Liver (tissue), 9 donors: ENCODE measurements around the gene HYAL1. TPM values are rescaled to one million over a fixed set of nuclear protein-coding genes. Genes with fewer than 3 reads are reported as not detected.
"Not testable (repeated sequence)": the region's sequence is repeated elsewhere in the genome, so short reads cannot be mapped to it uniquely, and the experiment has no call there.

ENCODE experiments used
- DNase-seq: peaks from one replicate; pipeline ENCODE4 v3.0.0-alpha.2; 2017; ENCODE audit warnings: low spot score
- H3K27ac ChIP-seq, 2 donors: one replicate each; pipeline ENCODE4 v1.7.0; 2013; ENCODE audit warnings: inconsistent platforms in 2 of 2, low read length in 2 of 2, control low read depth in 1 of 2, low read depth in 1 of 2, mild to moderate bottlenecking in 1 of 2
- H3K27me3 ChIP-seq, 4 donors: one replicate each; pipeline versions ENCODE4 v1.6.1 to v1.7.0; 2013; ENCODE audit warnings: low read length in 3 of 4, inconsistent platforms in 1 of 4, mild to moderate bottlenecking in 1 of 4, moderate library complexity in 1 of 4; ENCODE audit not compliant: control insufficient read depth in 4 of 4, insufficient read depth in 4 of 4
- H3K36me3 ChIP-seq, 4 donors: one replicate each; pipeline versions ENCODE4 v1.6.1 to v1.7.0; 2013; ENCODE audit warnings: low read length in 3 of 4, mild to moderate bottlenecking in 3 of 4, low read depth in 1 of 4, moderate library complexity in 1 of 4; ENCODE audit not compliant: control insufficient read depth in 4 of 4, insufficient read depth in 3 of 4
- H3K4me1 ChIP-seq, 4 donors: one replicate each; pipeline versions ENCODE4 v1.6.1 to v1.7.0; 2013; ENCODE audit warnings: low read length in 3 of 4, mild to moderate bottlenecking in 3 of 4, moderate library complexity in 1 of 4; ENCODE audit not compliant: control insufficient read depth in 4 of 4, insufficient read depth in 4 of 4
- H3K4me3 ChIP-seq, 3 donors: one replicate each; pipeline versions ENCODE4 v1.6.1 to v1.7.0; 2013; ENCODE audit warnings: low read length in 3 of 3, control low read depth in 1 of 3, low read depth in 1 of 3, mild to moderate bottlenecking in 1 of 3
- H3K9ac ChIP-seq, 2 donors: one replicate each; pipeline ENCODE4 v1.7.0; 2013; ENCODE audit warnings: low read length in 2 of 2, mild to moderate bottlenecking in 2 of 2, moderate library complexity in 2 of 2, control low read depth in 1 of 2, low read depth in 1 of 2
- H3K9me3 ChIP-seq, 4 donors: one replicate each; pipeline versions ENCODE4 v1.6.1 to v1.7.0; 2013; ENCODE audit warnings: low read length in 3 of 4; ENCODE audit not compliant: control insufficient read depth in 4 of 4
- FOXA1 ChIP-seq: IDR thresholded peaks from 2 replicates; pipeline ENCODE4 v1.6.1; 2016; ENCODE audit warnings: antibody characterized with exemption
- FOXA2 ChIP-seq: IDR thresholded peaks from 2 replicates; pipeline ENCODE4 v1.6.1; 2016; ENCODE audit warnings: antibody characterized with exemption
- GABPA ChIP-seq, 2 donors: IDR thresholded peaks in 1 of 2; conservative IDR thresholded peaks in 1 of 2; 2 replicates each; pipeline ENCODE4 v1.6.1; 2016; ENCODE audit warnings: antibody characterized with exemption in 2 of 2, mild to moderate bottlenecking in 1 of 2, moderate library complexity in 1 of 2
- HNF4A ChIP-seq, 2 donors: conservative IDR thresholded peaks; 2 replicates each; pipeline ENCODE4 v1.6.1; 2016; ENCODE audit warnings: antibody characterized with exemption in 2 of 2, mild to moderate bottlenecking in 2 of 2
- JUND ChIP-seq, 2 donors: IDR thresholded peaks; 2 replicates each; pipeline ENCODE4 v1.6.1; 2016; ENCODE audit warnings: antibody characterized with exemption in 2 of 2
- RAD21 ChIP-seq, 2 donors: IDR thresholded peaks; 2 replicates each; pipeline ENCODE4 v1.6.1; 2016; ENCODE audit warnings: antibody characterized with exemption in 2 of 2, mild to moderate bottlenecking in 2 of 2
- RXRA ChIP-seq, 2 donors: IDR thresholded peaks; 2 replicates each; pipeline ENCODE4 v1.6.1; 2017 to 2018; ENCODE audit warnings: antibody characterized with exemption in 2 of 2, mild to moderate bottlenecking in 1 of 2
- TAF1 ChIP-seq: conservative IDR thresholded peaks from 2 replicates; pipeline ENCODE4 v1.6.1; 2016; ENCODE audit warnings: antibody characterized with exemption, mild to moderate bottlenecking
- YY1 ChIP-seq: IDR thresholded peaks from 2 replicates; pipeline ENCODE4 v1.6.1; 2016; ENCODE audit warnings: antibody characterized with exemption, mild to moderate bottlenecking
- WGBS: extraction: QIAGEN DNeasy Blood & Tissue Kit; methylation state at CpG from one replicate; pipeline ENCODE4 v1.1.7; 2013; 5-methylcytosine and 5-hydroxymethylcytosine counted together
- polyA plus RNA-seq, 2 donors: library from polyadenylated mRNA; stranded (reverse) in 1 of 2; unstranded in 1 of 2; fragments of 200-250 nt in 1 of 2; fragments of >200 nt in 1 of 2; fragmentation: Nextera tagmentation in 1 of 2; extraction: Ambion mirVana in 1 of 2; gene quantifications; one replicate each; pipeline versions ENCODE4 v1.2.1 to v1.2.3, GENCODE V29; 2013 to 2015
- total RNA-seq, 2 donors: library from RNA; depleted of rRNA; stranded (reverse); fragments of >200 nt; gene quantifications; one replicate each; pipeline ENCODE4 v1.2.3, GENCODE V29; 2014
- TF ChIP-seq, protein P1 (sequence below): fragments of 150-350 bp; IDR thresholded peaks from 2 replicates; pipeline ENCODE4 v1.5.1; 2017; ENCODE audit warnings: improper control_type of control experiment, low read depth, low read length; ENCODE audit not compliant: missing input control
- TF ChIP-seq, protein P2 (sequence below): IDR thresholded peaks from 2 replicates; pipeline ENCODE4 v1.6.1; 2016; ENCODE audit warnings: antibody characterized with exemption
- donor health status: healthy.
- donor health status: healthy.
- donor health status: healthy.
- donor health status: healthy.
- donor health status: healthy.

The HYAL1 gene
- total and polyA plus RNA-seq, 4 donors: 82.3 to 156 (median 121) TPM

DNA sequence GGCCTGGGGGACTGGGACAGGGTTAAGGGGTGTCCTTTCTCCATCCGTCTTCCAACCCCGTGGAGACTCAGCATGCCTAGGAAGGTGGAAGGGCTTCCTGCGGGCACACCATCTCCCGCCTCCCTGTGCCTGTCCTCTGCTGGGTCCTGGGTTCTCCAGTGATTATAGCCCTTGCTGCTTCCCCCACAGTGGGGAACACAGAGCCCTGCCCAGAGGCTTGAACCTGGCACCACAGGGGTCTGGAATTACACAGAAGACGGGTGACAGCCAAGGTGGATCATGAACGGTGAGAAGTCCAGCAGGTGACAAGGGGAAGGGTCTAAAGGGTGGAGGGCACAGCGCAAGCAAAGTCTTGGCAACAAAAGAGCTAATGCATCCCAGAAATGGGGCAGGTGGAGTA lies 40.6 kb downstream of the HYAL1 start (continued):
- TF ChIP-seq, protein P1, sequence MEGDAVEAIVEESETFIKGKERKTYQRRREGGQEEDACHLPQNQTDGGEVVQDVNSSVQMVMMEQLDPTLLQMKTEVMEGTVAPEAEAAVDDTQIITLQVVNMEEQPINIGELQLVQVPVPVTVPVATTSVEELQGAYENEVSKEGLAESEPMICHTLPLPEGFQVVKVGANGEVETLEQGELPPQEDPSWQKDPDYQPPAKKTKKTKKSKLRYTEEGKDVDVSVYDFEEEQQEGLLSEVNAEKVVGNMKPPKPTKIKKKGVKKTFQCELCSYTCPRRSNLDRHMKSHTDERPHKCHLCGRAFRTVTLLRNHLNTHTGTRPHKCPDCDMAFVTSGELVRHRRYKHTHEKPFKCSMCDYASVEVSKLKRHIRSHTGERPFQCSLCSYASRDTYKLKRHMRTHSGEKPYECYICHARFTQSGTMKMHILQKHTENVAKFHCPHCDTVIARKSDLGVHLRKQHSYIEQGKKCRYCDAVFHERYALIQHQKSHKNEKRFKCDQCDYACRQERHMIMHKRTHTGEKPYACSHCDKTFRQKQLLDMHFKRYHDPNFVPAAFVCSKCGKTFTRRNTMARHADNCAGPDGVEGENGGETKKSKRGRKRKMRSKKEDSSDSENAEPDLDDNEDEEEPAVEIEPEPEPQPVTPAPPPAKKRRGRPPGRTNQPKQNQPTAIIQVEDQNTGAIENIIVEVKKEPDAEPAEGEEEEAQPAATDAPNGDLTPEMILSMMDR: no peak
- TF ChIP-seq JUND (IDR thresholded peaks at IDR 0.05): no peak

DNA sequence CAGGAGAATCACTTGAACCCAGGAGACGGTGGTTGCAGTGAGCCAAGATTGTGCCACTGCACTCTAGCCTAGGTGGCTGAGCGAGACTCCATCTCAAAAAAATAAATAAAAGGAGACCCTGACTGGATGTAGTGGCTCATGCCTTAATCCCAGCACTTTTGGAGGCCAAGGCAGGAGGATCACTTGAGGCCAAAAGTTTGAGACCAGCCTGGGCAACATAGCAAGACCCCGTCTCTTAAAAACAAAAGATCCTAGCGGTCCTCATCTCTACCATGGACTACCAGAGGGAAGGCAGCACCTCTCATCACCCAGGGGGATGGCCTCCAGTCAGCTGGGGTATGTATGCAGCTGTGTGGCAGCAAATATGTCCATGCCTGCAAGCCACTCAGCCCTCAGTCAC lies 41.2 kb downstream of the HYAL1 start:
- peaks cover 5 to 31% (median 11%) of the 10 kb centered on the region in 4 donors for H3K4me1 ChIP-seq
- WGBS: 97% methylated on average over 4 of the region's 4 CpGs
- H3K4me3 ChIP-seq, H3K27ac ChIP-seq, DNase-seq, H3K27me3 ChIP-seq, H3K9ac ChIP-seq, H3K36me3 ChIP-seq, H3K9me3 ChIP-seq: not testable (repeated sequence)

DNA sequence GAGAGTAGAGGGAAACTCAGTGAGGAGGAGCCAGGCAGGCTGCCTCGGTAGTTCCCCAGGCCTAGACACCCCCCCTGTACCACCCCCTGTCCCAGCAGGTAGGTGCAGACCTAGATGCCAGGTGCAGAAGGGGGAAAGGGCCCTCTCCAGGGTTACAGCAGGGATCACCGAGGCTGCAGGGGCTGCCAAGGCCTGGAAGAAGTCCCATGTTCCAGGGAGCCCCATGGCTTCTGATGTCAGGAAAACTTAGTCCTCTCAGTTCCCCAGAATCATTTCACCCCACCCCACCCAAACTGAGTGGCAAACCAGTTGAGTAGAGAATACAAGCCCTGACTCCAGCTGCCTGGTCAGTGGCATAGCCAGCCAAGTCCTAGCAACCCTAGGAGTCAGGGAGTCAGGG lies 41.9 kb downstream of the HYAL1 start:
- Histone ChIP-seq H3K27ac (no peak overlapping the region), H3K4me3 (no peak overlapping the region), H3K27me3 (no peaks in the 10 kb centered on the region), H3K36me3 (peaks cover 8 to 15% (median 11%) of the 10 kb centered on the region in 4 donors), H3K9me3 (no peaks in the 10 kb centered on the region), H3K9ac (no peak overlapping the region), H3K4me1 (peaks cover 5 to 26% (median 9%) of the 10 kb centered on the region in 4 donors)
- TF ChIP-seq GABPA (IDR thresholded peaks at IDR 0.05 in 1 of 2, conservative IDR thresholded peaks at IDR 0.05 in 1 of 2): no peak
- WGBS: 86% methylated on average over 2 of the region's 2 CpGs
- DNase-seq: no peak

DNA sequence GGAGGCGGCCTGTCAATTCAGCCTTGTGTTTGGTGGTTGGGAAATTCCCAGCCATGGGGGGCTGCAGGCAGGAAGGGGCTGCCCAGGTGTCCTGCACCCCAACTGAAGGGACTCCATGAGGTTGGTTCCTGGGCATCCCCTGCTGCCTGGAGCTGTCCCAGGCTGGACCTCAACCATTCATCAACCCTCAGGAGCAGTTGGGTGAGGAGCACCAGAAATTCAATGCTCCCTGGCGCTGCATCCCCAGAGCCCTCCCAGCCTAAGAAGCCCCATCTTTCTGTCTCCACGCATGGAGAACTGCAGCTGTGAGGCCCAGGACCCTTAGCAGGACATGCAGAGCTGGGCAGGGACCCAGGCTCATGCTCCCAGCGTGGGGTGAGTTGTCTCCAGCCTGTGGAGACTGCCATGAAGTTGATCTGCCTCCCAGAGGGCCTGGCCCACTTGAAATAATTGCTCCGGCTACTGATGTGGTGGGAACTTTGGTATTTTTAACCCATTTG lies 42.4 kb downstream of the HYAL1 start:
- no peak overlapping the region for H3K4me3 ChIP-seq
- peaks cover 11 to 19% (median 15%) of the 10 kb centered on the region in 4 donors for H3K36me3 ChIP-seq
- no peaks in the 10 kb centered on the region for H3K9me3 ChIP-seq
- H3K27ac ChIP-seq: peak overlapping the region; percentile 76 to 88
- H3K4me1 ChIP-seq: peaks cover 5 to 28% (median 9%) of the 10 kb centered on the region in 4 donors
- H3K9ac ChIP-seq: no peak overlapping the region
- DNase-seq: no peak
- WGBS: 88% methylated on average over 5 of the region's 5 CpGs
- no peak for TF ChIP-seq FOXA1
- no peaks in the 10 kb centered on the region for H3K27me3 ChIP-seq

DNA sequence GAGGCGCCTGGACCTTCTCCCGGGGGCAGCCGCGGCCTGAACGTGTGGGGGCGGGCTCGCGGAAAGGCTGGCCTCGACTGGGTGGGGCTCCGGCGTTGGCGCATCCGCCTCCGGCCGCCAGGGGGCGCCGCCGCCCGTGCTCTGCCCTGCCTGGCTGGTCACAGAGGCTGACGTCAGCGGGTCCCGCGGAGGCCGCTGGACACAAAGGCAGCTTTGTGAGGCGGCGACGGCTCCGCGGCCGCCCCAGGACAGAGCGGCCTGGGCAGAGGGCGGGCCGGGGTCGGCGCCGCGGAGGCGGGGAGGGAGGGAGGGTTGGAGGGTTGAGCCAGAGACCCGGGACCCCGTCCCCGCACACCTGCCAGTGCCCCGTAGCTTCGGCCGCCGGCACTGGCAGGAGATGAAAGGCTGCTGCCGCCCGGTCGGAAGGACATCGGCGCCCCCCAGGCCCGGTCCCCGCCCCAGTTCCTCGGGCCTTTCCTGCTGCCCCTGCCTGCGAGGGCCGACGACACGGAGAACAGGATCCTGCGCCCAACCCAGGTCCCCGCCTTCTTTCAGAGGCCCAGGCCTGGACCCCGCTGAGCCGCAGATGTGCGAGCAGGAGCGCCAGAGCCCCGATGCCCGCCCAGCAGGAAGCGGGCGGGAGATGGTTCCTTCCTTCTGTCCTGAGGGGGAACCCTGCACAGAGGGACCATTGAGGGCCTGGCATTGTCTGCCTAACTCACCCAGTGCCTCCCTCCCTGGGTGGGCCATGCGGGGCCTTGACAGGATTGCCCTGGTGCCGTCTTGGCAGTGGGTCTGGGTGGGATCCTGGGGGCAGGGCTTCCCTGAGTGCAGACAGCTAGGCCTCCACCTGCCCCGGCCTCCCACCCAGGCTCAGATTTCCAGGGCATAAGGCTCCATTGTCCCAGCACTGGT lies 43.1 kb downstream of the HYAL1 start:
- Histone ChIP-seq H3K36me3 (peaks cover 11 to 21% (median 15%) of the 10 kb centered on the region in 4 donors), H3K9me3 (no peaks in the 10 kb centered on the region), H3K27ac (peak overlapping the region; percentile 79 to 88), H3K4me1 (peaks cover 5 to 31% (median 10%) of the 10 kb centered on the region in 4 donors), H3K4me3 (peak overlapping the region in 2 of 3 donors; percentile 40 to 66), H3K27me3 (no peaks in the 10 kb centered on the region), H3K9ac (peak overlapping the region; percentile 29 to 64)
- peak; percentile 93 for DNase-seq
- WGBS: 3% methylated on average over 70 of the region's 70 CpGs
- TF ChIP-seq FOXA2: no peak
- TF ChIP-seq, protein P1: peak; percentile 99
- TF ChIP-seq HNF4A (conservative IDR thresholded peaks at IDR 0.05): no peak
- no peak for TF ChIP-seq TAF1
- TF ChIP-seq, protein P2, sequence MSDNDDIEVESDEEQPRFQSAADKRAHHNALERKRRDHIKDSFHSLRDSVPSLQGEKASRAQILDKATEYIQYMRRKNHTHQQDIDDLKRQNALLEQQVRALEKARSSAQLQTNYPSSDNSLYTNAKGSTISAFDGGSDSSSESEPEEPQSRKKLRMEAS: no peak
- TF ChIP-seq JUND (IDR thresholded peaks at IDR 0.05): peak in 1 of 2 donors; percentile 40
- TF ChIP-seq YY1: no peak
- TF ChIP-seq RAD21 (IDR thresholded peaks at IDR 0.05): peak; percentile 70 to 77
- no peak for TF ChIP-seq RXRA (IDR thresholded peaks at IDR 0.05)
